Measurements from ENCODE around the gene RNF125.

The RNF125 gene

GRCh38 chr18:32091724-32092421 lies 73.2 kb downstream of the RNF125 start, which contains the start of gene RNF138:
RNF138 (plus strand) TSS chr18:32091874; CDS start chr18:32092777, 903 bp downstream.
- ATAC-seq: peak; percentile 60 to 64

DNA sequence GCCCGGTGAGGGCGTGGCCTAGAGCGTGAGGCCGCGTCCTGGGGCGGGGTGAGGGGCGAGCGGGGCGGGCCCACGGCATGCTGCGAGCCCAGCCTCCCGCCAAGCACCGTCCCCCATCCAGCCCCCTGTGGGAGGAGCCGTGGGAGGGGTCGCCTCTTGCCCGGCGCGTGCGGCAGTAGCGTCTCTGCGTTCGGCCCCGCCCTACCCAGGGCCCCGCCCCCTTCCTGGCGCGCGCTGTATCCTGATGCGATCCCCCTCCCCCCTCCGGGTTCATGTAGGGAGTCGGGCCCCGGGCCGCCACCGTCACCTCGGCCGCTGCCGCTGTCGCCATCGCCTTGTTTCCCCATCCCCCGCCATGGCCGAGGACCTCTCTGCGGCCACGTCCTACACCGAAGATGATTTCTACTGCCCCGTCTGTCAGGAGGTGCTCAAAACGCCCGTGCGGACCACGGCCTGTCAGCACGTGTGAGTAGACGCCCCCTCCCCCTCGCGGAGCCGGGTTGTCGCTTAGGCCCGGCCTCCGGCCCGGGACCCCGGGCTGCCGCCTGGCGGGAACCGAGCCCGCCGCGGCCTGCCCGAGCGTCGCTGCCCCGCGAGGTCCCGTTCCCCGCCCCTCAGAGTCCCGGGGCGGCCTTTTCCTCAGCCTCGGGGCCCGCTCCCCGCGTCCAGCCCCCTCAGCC lies 73.9 kb downstream of the RNF125 start:
- ATAC-seq: peak; percentile 86 to 89

GRCh38 chr18:32093102-32093511 lies 74.5 kb downstream of the RNF125 start:
- ATAC-seq: peak; percentile 5 to 7

- ATAC-seq: no peak
These were observed 74.9 kb downstream of the RNF125 start for GRCh38 chr18:32093523-32093922.

DNA sequence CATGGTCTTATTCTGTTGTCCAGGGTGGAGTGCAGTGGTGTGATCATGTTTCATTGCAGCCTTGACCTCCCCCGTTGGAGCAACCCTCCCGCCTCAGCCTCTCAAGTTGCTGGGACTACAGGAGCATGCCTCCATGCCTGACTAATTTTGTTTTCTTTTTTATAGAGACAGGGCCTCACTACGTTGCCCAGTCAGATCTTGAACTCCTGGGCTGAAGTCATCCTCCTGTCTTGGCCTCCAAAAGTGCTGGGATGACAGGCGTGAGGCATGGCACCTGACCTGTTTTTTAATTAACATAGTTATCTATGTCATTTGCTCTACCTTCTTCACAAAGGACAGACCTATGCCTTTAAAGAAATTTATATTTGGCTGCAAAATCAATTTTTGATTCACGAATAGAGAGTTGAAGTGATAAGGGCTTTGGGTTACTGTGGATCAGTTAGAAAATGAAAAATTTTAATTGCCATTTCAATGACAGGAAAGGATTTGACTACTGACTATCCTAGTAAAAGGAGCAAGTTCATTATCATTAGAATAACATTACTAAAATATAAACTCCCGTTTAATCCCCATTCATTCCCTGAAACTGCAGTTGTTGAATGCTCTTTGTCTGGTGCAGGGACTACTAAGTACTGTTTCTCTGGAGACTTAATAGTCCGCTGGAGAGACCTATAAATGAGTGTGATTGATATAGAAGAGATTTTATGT lies 76.7 kb downstream of the RNF125 start:
- ATAC-seq: no peak

DNA sequence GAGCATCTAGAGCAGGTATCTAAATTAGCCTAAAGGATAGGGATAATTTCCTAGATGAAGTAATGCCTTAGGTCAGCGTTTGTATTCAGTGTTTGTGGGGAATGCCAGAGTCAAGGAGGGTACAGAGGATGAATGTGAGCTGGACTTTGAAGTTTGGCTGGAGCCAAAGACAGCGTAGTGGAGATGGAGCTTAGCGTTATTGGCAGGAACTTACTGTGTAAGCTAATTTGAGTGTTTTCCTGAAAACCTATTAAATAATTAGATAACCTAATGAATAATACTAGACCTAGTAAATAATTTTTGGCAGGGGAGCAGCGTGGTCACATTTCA lies 77.2 kb downstream of the RNF125 start:
- ATAC-seq: no peak

DNA sequence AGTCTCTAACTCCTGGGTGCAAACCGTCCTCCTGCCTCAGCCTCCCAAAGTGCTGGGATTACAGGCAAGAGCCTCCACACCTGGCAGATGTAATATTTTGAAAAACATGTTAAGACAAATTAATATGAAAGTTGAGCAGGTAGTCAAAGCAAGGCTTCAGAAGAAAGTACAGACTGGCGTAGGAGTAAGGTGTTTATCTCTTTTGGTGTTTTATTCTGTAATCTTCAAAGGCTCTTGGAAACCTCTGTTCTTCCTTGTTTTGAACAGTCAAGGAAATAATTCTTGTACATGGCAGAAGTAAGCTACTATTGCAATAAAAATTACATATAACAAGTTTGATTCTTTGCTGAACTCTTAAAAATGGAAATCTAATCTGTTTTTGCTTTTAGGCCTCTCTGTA lies 78.3 kb downstream of the RNF125 start:
- ATAC-seq: no peak

DNA sequence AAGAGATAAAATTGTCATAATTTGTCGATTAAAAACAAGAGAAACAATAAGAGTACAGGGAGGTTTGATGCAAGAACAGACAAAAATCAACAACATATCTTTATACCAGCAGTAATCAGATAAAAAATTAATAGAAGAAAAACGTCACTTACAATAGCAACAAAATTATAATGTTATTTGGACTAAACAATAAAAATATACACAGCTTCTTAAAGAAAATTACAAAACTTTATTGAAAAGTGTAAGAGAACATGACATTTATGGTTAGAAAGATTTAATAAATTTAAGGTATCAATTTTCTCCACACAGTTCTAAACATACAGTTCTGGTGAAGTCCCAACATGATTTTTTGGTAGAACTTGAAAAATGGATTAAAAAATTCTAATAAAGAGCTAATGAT lies 85.9 kb downstream of the RNF125 start:
- ATAC-seq: no peak

GRCh38 chr18:32110005-32110404 lies 91.4 kb downstream of the RNF125 start:
- no peak for ATAC-seq

- ATAC-seq: no peak
These were observed 93.1 kb downstream of the RNF125 start for GRCh38 chr18:32111706-32112105.

GRCh38 chr18:32112826-32113225 lies 94.2 kb downstream of the RNF125 start:
- ATAC-seq: no peak

DNA sequence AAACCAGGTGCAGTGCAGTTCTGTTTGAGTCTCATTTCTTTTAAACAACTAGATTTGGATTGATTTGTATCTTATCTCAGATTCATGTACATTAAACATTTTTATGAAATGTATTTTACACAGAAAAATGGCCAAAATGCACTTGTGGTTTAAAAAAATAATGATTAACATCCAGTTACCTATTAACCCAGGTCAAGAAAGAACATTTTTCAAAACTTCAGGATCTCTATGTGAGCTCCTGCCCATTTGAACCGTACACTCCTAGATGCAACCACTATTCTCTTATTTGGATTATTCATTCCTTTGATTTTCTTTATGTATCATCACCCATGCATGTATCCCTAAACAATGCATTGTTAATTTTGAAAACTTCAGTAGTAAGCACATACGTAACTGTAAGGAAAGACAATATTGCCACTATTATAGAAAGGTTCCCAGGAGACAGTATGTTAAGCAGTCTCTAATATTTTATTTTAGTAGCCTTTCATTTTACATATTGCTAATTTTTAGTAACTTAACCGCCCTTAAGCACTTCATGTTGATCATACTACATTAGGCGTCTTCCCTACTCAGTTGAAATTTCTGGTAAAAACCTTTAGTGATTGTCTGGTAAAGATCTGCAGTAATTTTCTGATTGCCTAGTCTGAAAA lies 95.8 kb downstream of the RNF125 start:
- no peak for ATAC-seq

DNA sequence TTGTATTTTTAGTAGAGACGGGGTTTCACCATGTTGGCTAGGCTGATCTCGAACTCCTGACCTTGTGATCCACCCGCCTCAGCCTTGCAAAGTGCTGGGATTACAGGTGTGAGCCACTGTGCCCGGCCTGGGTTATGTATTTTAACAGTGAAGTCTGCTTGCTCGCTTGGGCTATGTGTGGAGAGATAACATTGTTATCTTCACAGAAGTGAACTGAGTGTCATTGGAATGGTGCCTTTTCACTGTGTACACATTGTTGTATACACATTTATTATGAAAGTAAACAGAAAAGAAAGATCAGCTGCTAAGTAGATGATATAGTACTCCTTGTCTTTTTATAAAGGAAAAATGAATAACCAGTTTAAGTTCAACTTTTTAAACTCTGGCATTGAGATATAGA lies 103.4 kb downstream of the RNF125 start:
- no peak for ATAC-seq
